Activated B cell treated with CpG ODN at 0.5 μM for 24 hours (primary cell): Measurements from ENCODE around the gene PLCB1. TPM values are rescaled to one million over a fixed set of nuclear protein-coding genes. Genes with fewer than 3 reads are reported as not detected.

Source experiments
- ATAC-seq: fragments of 200-7000 bp; cut with Tn5 transposase; one replicate; pipeline ENCODE4 v1.10.0; 2021; ENCODE audit warnings: low read depth, mild to moderate bottlenecking, moderate library complexity
- CTCF ChIA-PET: fragments of 350-600 bp; sonication (Branson Sonifier 250); formaldehyde crosslinking; loops from one replicate; lab custom pipeline; 2021; ENCODE audit warnings: antibody characterized with exemption; lab: Charles Lee
- POLR2A ChIA-PET: fragments of 350-600 bp; sonication (Branson Sonifier 250); formaldehyde crosslinking; loops from one replicate; lab custom pipeline; 2021; ENCODE audit warnings: antibody characterized with exemption; lab: Charles Lee
- DNase-seq: peaks from one replicate; pipeline ENCODE4 v3.0.0; 2022
- H3K27ac Mint-ChIP-seq: one replicate; pipeline ENCODE4 v1.8.0; 2020; ENCODE audit warnings: mixed read lengths
- H3K27me3 Mint-ChIP-seq: one replicate; pipeline ENCODE4 v1.8.0; 2021; ENCODE audit warnings: mixed read lengths
- H3K36me3 Mint-ChIP-seq: one replicate; pipeline ENCODE4 v1.8.0; 2021; ENCODE audit warnings: low read depth, mixed read lengths
- H3K4me1 Mint-ChIP-seq: one replicate; pipeline ENCODE4 v1.8.0; 2021; ENCODE audit warnings: mixed read lengths
- H3K4me3 Mint-ChIP-seq: one replicate; pipeline ENCODE4 v1.8.0; 2020; ENCODE audit warnings: mild to moderate bottlenecking, mixed read lengths
- H3K9me3 Mint-ChIP-seq: one replicate; pipeline ENCODE4 v1.8.0; 2020; ENCODE audit warnings: mixed read lengths
- CTCF ChIP-seq: fragments of 200-600 bp; IDR thresholded peaks from one replicate; pipeline ENCODE4 v1.8.0; 2022; ENCODE audit warnings: antibody characterized with exemption, mild to moderate bottlenecking
- intact Hi-C: fragments of 100-400 bp; cut with micrococcal nuclease; formaldehyde crosslinking; loops from one replicate; pipeline ENCODE4 v1.15.1; 2024
- total RNA-seq: library from RNA; stranded (reverse); gene quantifications from 2 replicates; pipeline ENCODE4 v1.2.3, GENCODE V29; 2022

The PLCB1 gene
- total RNA-seq, 1 donor from 2014 or later, result 0.86 TPM

GRCh38 chr20:8534368-8535160, 402.5 kb downstream of the PLCB1 start:
- ChIA-PET CTCF (no interaction called here), POLR2A (interaction anchor here (0.6 to 0.7 kb wide), 2 partner anchors 8 to 38 kb away, joined by 4 to 6 read pairs; no protein-coding TSS in a partner anchor)
- TF ChIP-seq CTCF, result no peak
- ATAC-seq (no peak), DNase-seq (no peak)
- intact Hi-C loops, result loop anchor here (10.0 kb wide), 1 partner anchor 490 kb away; no protein-coding TSS in a partner anchor
- H3K27ac Mint-ChIP-seq, result no peak overlapping the region
- no peaks in the 10 kb centered on the region for H3K9me3 Mint-ChIP-seq
- no peaks in the 10 kb centered on the region for H3K36me3 Mint-ChIP-seq
- H3K27me3 Mint-ChIP-seq, result no peaks in the 10 kb centered on the region
- peaks cover 30% of the 10 kb centered on the region for H3K4me1 Mint-ChIP-seq
- no peak overlapping the region for H3K4me3 Mint-ChIP-seq

- no peak for DNase-seq
- no peak for TF ChIP-seq CTCF
- CTCF ChIA-PET, result interaction anchor here (1.0 kb wide), 1 partner anchor 599 kb away, joined by 4 read pairs; no protein-coding TSS in a partner anchor
Measured at GRCh38 chr20:8535403-8536261, 403.6 kb downstream of the PLCB1 start.

GRCh38 chr20:8536262-8536618, 404.2 kb downstream of the PLCB1 start:
- Mint-ChIP-seq H3K9me3 (no peaks in the 10 kb centered on the region), H3K27ac (peak overlapping the region; percentile 30), H3K4me3 (peak overlapping the region; percentile 24), H3K4me1 (peaks cover 33% of the 10 kb centered on the region), H3K27me3 (no peaks in the 10 kb centered on the region), H3K36me3 (no peaks in the 10 kb centered on the region)
- CTCF ChIA-PET, result no interaction called here
- DNase-seq (no peak), ATAC-seq (no peak)
- no peak for TF ChIP-seq CTCF
- intact Hi-C loops, result loop anchor here (10.0 kb wide), 1 partner anchor 491 kb away; no protein-coding TSS in a partner anchor
- POLR2A ChIA-PET, result no interaction called here

More at GRCh38 chr20:8535403-8536261, 403.6 kb downstream of the PLCB1 start:
- no peak overlapping the region for H3K4me3 Mint-ChIP-seq
- intact Hi-C loops, result loop anchor here (10.0 kb wide), 1 partner anchor 491 kb away; no protein-coding TSS in a partner anchor
- H3K27me3 Mint-ChIP-seq, result no peaks in the 10 kb centered on the region
- H3K36me3 Mint-ChIP-seq, result no peaks in the 10 kb centered on the region
- peaks cover 33% of the 10 kb centered on the region for H3K4me1 Mint-ChIP-seq
- no peak for ATAC-seq
- no peak overlapping the region for H3K27ac Mint-ChIP-seq
- no peaks in the 10 kb centered on the region for H3K9me3 Mint-ChIP-seq
- POLR2A ChIA-PET, result no interaction called here

- no peaks in the 10 kb centered on the region for H3K27me3 Mint-ChIP-seq
- ATAC-seq (no peak), DNase-seq (no peak)
- H3K4me1 Mint-ChIP-seq, result peaks cover 32% of the 10 kb centered on the region
- no peaks in the 10 kb centered on the region for H3K36me3 Mint-ChIP-seq
- POLR2A ChIA-PET, result no interaction called here
- intact Hi-C loops, result no loop called here
- no peak for TF ChIP-seq CTCF
- CTCF ChIA-PET, result no interaction called here
- no peak overlapping the region for H3K27ac Mint-ChIP-seq
- H3K9me3 Mint-ChIP-seq, result no peaks in the 10 kb centered on the region
- no peak overlapping the region for H3K4me3 Mint-ChIP-seq
Measured at GRCh38 chr20:8540466-8540865, 408.4 kb downstream of the PLCB1 start.

- CTCF ChIA-PET, result no interaction called here
- no peaks in the 10 kb centered on the region for H3K27me3 Mint-ChIP-seq
- no peak overlapping the region for H3K4me3 Mint-ChIP-seq
- intact Hi-C loops, result no loop called here
- no peaks in the 10 kb centered on the region for H3K36me3 Mint-ChIP-seq
- no peak overlapping the region for H3K27ac Mint-ChIP-seq
- DNase-seq (no peak), ATAC-seq (no peak)
- H3K4me1 Mint-ChIP-seq, result peaks cover 20% of the 10 kb centered on the region
- POLR2A ChIA-PET, result no interaction called here
- no peak for TF ChIP-seq CTCF
- no peaks in the 10 kb centered on the region for H3K9me3 Mint-ChIP-seq
Measured at GRCh38 chr20:8542110-8542486, 410.0 kb downstream of the PLCB1 start.
